ENCODE data around the gene EIF3F.

The EIF3F gene

DNA sequence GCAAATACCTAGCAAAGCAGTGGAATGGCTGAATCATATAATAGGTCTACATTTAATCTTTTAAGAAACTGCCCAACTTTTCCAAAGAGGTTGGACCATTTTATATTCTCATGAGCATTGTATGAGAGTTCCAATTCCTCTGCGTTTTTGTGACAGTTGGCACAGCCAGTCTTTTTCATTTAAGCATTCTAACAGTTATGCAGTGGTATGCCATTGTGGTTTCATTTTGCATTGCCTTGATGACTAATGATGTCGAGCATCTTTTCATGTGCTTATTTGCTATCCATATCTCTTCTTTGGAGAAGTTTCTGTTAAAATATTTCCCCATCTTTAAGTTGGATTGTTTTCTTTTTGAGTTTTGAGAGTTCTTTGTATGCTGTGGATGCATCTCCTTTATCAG is 38.7 kb downstream of the EIF3F start:
- ATAC-seq (peak; percentile 47), DNase-seq (ENCODE audit: low spot score in 2 of 2) (peak in 1 of 2 donors; percentile 30)
- Mint-ChIP-seq H3K36me3 (no peaks in the 10 kb centered on the region), H3K27ac (no peak overlapping the region), H3K4me1 (no peaks in the 10 kb centered on the region), H3K4me3 (no peak overlapping the region), H3K9me3 (no peaks in the 10 kb centered on the region)

DNA sequence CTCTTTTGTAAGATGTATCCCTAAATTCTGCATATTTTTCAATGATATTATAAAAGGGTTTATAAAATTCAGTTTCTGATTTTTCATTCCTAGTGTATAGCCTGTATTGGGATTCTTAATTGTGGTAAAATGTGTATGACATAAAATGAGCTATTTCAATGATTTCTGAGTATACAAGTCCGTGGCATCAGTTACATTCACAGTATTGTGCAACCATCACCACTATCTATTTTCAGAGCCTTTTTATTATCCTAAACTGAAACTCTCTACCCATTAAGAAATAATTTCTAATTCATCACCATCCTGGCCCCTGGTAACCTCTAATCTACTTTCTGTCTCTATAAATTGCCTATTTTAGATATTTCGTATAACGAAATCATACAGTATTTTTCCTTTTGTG is 39.8 kb downstream of the EIF3F start:
- no peaks in the 10 kb centered on the region for H3K36me3 Mint-ChIP-seq
- ATAC-seq, result no peak
- no peak for DNase-seq (ENCODE audit: low spot score in 2 of 2)
- no peaks in the 10 kb centered on the region for H3K4me1 Mint-ChIP-seq
- H3K27ac Mint-ChIP-seq, result no peak overlapping the region
- no peak overlapping the region for H3K4me3 Mint-ChIP-seq
- no peaks in the 10 kb centered on the region for H3K9me3 Mint-ChIP-seq

DNA sequence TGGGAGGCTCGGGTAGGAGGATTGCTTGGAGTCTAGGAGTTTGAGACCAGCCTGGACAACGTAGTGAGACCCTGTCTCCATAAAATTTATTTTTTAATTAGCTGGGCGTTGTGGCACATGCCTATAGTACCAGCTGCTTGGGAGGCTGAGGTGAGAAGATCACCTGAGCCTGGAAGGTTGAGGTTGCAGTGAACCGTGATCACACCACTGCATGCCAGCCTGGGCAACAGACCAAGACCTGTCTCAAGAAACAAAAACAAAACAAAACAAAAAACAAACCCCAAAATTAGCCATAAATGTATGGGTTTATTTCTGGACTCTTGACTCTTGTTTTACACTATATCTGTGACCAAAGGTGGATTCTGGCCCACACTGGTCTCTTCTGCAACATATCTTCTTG is 41.6 kb downstream of the EIF3F start:
- Mint-ChIP-seq H3K4me1 (peaks cover 11% of the 10 kb centered on the region), H3K36me3 (no peaks in the 10 kb centered on the region), H3K4me3 (no peak overlapping the region), H3K27ac (no peak overlapping the region), H3K9me3 (no peaks in the 10 kb centered on the region)
- ATAC-seq (no peak), DNase-seq (ENCODE audit: low spot score in 2 of 2) (peak in 1 of 2 donors; percentile 20)

DNA sequence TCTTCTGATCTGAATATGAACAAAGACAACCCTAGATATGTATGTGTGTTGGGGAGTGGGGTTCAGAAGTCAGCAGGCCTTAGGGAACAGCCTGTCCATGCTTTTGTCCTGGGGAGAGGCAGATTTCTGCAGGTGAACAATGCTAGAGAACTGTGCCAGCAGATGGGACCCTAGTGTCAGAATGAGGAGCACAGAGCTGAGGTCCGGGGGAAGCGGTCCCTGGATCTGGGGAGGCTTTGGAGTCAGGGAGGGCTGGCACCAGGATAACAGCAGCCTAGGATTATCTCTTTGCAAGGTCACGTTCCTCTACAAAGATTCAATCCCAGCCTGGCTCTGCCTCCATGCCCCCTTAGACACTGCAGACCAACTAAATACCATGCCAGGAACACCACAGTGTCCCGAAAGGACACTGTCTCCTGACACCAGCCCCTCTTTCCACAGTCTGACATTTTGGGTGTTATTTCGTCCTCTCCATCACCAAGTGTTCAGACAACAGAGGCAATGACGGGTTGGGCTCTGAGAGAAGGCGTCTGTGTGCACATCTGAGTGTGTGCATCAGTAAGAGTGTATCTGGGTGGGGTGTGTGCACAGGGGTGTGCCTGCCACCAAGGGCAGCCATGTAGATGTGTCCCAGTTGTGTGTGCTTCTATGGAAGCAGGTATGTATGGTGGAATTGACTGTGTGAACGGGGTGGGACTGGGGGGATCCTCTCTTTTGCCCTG is 43.5 kb downstream of the EIF3F start:
- ATAC-seq (no peak), DNase-seq (ENCODE audit: low spot score in 2 of 2) (peak in 1 of 2 donors; percentile 39)
- Mint-ChIP-seq H3K4me1 (peaks cover 11% of the 10 kb centered on the region), H3K36me3 (no peaks in the 10 kb centered on the region), H3K9me3 (no peaks in the 10 kb centered on the region), H3K4me3 (no peak overlapping the region), H3K27ac (no peak overlapping the region)

DNA sequence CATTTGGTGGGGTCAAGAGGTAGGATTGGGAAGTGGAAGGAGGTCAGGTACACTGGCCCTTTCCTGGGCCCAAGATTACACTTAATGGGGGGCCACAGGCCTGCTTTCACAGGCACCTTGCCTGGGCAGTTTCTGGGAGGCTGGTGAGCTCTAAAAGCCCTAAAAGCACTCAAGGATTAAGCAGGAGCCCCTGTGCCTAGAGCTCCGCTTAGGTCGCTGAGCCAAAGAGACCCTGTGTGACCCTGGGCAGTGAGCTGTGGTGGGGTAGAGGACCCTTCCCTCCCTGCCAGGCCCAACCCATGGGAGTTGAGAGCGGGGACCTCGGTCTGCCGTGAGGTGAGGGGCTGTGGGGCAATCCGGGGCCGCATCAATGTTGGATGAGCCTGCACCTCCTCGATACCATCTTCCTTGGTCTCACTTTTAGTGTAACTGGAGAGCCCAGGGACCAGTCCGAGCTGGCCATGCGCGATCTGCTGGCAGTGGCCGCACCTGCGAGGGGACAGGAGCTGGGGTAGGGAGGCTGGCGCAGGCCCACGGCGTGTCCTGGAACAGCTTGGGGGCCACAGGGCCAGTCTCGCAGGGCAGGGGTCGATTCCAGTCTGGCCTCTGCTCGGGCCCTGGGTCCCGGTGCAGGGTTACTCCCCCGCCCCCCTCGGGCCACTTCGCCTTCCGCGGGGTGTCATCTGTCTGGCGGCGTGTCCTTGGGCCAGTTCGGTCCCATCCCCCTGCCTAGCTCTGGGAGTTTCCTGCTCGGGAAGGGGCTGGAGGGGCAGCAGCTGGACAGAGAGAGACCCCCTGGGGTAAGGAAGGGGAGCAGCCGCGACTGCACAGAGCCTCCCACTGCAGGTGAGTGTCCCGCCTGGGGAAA is 44.3 kb downstream of the EIF3F start:
- DNase-seq (ENCODE audit: low spot score in 2 of 2) (peak in 1 of 2 donors; percentile 44), ATAC-seq (no peak)
- H3K4me1 Mint-ChIP-seq, result peaks cover 11% of the 10 kb centered on the region
- no peaks in the 10 kb centered on the region for H3K36me3 Mint-ChIP-seq
- H3K4me3 Mint-ChIP-seq, result no peak overlapping the region
- no peaks in the 10 kb centered on the region for H3K9me3 Mint-ChIP-seq
- no peak overlapping the region for H3K27ac Mint-ChIP-seq

DNA sequence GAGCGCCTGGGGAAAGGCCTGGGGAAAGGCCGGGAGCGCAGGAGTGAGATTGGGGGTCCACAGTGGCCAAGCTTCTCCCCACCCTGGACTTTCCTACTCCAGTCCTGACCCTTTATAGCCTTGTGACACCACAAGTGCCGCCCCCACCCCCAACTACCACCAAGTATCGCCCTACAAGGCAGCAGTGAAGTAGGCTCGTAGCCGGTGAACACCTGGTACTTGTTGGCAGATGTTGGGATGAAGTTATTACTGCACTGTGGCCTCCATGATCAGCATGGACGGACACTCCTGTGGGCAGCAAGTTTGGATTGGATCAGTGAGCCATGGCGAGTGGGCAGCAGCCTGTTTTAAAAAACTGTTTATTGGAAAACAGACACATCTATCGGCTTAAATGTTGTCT is 45.0 kb downstream of the EIF3F start:
- peaks cover 11% of the 10 kb centered on the region for H3K4me1 Mint-ChIP-seq
- no peak for DNase-seq (ENCODE audit: low spot score in 2 of 2)
- H3K4me3 Mint-ChIP-seq, result no peak overlapping the region
- no peaks in the 10 kb centered on the region for H3K36me3 Mint-ChIP-seq
- no peaks in the 10 kb centered on the region for H3K9me3 Mint-ChIP-seq
- no peak for ATAC-seq
- H3K27ac Mint-ChIP-seq, result no peak overlapping the region

DNA sequence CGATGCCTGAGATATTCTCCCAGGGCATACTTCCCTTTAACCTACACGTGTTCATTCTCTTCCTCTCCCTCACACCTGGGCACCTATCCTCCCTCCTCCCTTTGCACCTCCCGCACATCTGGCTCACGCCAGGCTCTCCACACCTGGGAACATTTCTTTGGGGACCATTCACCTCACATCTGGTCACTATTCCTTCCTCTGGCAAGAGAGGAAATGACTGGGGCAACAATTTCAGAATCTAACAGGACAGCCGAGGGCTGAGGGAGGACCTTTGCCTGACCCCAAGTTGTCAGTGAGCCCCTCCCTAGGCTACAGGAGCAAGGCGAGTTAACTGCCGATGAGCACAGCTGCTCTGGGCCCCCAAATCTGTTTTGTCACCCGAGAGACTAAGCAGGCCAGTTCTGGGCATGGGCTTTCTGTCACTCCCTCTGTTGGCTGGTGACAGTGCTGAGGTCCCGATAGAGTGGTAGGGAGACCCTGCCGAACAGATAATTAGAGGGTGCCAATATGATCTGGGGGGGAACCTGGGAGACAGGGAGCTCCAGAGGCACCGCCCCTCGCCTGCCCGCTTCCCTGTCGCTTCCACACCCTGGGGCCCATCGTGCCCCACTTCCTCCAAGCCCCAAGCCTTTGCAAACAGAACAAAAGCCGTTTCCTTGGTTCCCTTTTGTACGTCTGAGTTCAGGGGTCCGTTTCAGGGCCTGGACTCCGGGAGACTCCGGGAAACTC is 45.6 kb downstream of the EIF3F start:
- Mint-ChIP-seq H3K4me3 (peak overlapping the region; percentile 46), H3K36me3 (no peaks in the 10 kb centered on the region), H3K4me1 (peaks cover 12% of the 10 kb centered on the region), H3K9me3 (no peaks in the 10 kb centered on the region), H3K27ac (no peak overlapping the region)
- DNase-seq (ENCODE audit: low spot score in 2 of 2), result no peak
- ATAC-seq, result no peak

DNA sequence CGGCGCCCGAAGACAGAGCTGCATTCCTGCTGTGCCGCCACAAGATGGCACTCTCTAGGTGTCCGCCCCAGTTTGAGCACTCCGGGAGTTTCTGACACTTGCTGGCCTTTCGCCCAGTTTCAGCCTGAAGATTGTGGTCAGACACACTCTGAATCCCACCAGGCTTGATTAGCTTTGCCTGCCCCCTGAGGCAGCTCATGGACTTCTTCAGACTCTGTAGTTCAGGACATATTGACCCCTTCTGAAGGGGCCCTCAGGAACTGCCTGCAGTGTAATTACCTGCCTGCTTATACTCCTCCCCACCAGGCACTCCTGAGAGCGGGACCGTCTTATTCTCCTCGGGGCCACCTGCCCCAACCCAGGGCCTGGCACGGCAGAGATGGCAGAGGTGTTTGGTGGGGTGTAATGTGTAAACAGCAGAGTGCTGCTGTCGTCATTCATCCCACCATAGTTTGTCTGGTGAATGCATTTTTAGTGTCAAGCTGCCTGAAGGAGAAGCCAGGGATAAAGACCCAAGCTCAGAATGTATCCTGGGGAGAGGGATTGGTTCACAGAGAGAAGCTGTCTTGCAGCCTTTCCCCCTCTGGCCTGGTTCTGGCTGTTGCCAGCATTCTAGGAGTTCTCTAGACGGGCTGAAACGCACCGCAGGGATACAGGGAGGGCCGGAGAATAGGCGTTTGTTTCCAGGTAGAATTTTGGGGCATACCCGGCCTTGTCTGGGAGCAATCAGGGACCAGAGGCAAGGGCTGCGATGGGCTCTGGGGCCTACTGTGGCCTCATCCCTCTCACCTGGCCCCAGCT is 46.4 kb downstream of the EIF3F start:
- DNase-seq (ENCODE audit: low spot score in 2 of 2) (peak; percentile 38 to 71), ATAC-seq (peak; percentile 62)
- H3K36me3 Mint-ChIP-seq, result no peaks in the 10 kb centered on the region
- H3K9me3 Mint-ChIP-seq, result no peaks in the 10 kb centered on the region
- peaks cover 16% of the 10 kb centered on the region for H3K4me1 Mint-ChIP-seq
- H3K27ac Mint-ChIP-seq, result no peak overlapping the region
- peak overlapping the region; percentile 46 for H3K4me3 Mint-ChIP-seq

DNA sequence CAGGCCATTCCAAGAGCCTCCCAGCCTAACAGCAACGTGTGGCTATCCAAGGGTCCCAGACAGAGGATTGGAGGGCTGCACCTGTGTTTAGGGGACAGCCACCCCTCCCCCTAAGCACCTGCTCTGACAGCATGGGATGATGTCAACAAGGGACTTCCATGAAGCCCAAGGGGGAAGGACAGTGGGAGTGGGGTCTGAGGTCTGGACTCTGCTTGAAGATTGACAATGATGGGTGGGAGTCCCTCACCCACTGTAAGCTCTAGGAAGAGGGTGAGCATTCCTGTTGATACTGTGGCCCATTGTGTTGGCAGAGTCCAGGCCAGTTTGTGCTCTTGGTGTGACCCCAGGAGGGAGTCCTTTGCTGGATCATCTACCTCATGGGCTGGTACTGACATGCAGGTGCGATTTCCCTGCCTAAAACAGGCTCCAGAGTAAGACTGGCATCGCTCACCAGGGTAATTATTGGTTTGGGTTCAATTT is 47.0 kb downstream of the EIF3F start:
- ATAC-seq, result no peak
- Mint-ChIP-seq H3K36me3 (no peaks in the 10 kb centered on the region), H3K4me1 (peaks cover 18% of the 10 kb centered on the region), H3K9me3 (no peaks in the 10 kb centered on the region), H3K27ac (no peak overlapping the region), H3K4me3 (no peak overlapping the region)
- peak in 1 of 2 donors; percentile 38 for DNase-seq (ENCODE audit: low spot score in 2 of 2)

DNA sequence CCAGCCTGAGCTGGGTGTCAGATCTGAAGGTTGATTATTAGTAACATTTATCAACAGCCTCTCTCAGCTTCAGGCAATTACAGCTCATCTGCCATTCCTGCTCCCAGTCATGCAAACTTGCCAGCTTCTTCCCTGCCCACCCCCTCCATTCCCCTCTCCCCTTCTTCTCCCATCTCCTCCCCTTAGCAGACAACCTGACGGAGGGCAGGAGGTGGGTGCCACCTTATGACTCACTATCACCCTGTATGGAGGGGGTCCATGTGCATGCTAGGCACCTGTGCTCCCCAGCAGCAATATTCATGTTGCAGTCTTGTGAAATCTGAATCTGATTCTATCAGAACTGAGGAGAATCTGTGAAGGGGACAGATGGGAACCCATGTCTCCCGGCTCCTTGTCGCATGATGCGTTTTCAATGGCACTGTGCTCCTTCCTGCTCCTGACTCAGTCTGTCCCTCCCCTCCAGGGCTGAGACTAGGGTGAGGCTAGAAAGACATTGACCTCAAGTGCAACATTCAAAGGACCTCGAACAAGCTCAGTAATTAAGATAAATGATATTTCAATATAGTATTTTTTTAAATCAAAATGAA is 47.6 kb downstream of the EIF3F start:
- no peak overlapping the region for H3K27ac Mint-ChIP-seq
- H3K4me1 Mint-ChIP-seq, result peaks cover 22% of the 10 kb centered on the region
- no peak for ATAC-seq
- H3K4me3 Mint-ChIP-seq, result no peak overlapping the region
- no peaks in the 10 kb centered on the region for H3K36me3 Mint-ChIP-seq
- peak in 1 of 2 donors; percentile 26 for DNase-seq (ENCODE audit: low spot score in 2 of 2)
- no peaks in the 10 kb centered on the region for H3K9me3 Mint-ChIP-seq

DNA sequence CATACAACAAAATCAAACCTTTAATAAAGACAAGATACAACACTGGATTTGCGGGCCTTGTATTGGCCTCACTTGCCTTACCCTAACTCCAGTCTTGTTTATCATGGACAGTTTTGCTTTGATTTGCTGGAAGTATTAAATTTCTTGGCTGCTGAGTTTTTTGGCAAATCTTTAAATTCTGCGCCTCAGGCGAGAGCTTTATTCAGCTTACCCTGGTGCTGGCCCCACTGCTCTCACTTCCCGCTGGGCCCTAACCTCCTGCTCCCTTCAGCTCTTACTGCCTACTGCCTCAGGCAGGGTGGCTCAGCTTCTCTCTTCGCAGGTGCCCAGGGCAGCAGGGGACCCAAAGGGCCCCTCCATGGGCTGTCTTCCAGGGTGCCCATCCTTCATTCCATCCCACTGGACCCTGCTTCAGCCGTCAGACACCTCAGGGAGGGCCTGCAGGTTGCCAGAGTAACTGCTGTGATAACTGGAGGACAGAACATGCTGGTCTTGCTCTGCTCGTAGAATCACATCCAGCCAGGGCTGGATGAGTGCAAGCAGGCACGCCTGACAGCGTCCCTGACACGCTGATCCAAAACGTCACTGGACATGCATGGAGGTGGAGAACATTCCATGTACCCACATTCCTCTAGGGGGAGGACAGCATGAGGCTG is 48.2 kb downstream of the EIF3F start:
- Mint-ChIP-seq H3K4me3 (no peak overlapping the region), H3K27ac (no peak overlapping the region)

DNA sequence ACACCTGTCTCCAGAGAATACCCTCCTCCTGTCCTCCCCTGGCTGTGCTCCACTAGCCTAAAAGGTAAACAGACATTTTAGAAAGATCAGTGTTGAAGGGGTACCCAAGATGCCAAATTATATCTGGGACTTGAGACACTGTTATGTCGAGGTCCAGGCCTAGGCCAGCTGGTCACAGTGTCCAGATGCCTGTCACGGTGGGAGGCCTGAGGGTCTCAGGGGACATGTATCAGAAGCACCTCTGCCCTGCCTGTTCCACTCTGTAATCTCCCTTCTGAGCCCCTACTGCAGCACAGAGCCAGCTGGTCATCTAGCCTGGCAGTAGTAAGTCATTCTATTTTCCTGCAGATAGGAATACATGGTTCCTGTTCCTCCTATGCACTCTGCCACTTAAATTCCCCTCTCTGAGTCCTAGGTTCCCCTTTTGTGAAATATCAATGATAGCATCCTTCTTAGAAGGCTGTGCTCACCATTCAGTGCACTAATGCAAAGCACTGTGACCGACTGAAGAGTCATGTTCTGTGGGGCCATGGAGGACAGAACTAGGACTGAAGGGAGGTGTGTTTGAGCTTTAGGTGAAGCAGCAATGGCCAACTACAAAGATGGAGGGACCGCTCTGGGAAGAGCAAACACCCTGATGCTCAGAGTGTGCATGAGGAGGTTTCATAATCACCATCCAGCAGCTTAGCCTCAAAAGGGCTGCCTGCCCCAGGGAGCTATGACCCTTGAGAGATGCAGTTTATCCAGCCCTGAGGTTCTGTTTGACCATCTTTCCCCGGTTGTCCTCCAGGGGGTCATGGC is 49.1 kb downstream of the EIF3F start:
- peak in 1 of 2 donors; percentile 26 for DNase-seq (ENCODE audit: low spot score in 2 of 2)
- Mint-ChIP-seq H3K9me3 (no peaks in the 10 kb centered on the region), H3K27ac (no peak overlapping the region), H3K36me3 (no peaks in the 10 kb centered on the region), H3K4me3 (no peak overlapping the region), H3K4me1 (peaks cover 22% of the 10 kb centered on the region)
- ATAC-seq, result no peak

More for the DNA sequence above, 48.2 kb downstream of the EIF3F start:
- H3K36me3 Mint-ChIP-seq, result no peaks in the 10 kb centered on the region
- DNase-seq (ENCODE audit: low spot score in 2 of 2), result peak in 1 of 2 donors; percentile 38
- no peak for ATAC-seq
- H3K9me3 Mint-ChIP-seq, result no peaks in the 10 kb centered on the region
- peaks cover 22% of the 10 kb centered on the region for H3K4me1 Mint-ChIP-seq

DNA sequence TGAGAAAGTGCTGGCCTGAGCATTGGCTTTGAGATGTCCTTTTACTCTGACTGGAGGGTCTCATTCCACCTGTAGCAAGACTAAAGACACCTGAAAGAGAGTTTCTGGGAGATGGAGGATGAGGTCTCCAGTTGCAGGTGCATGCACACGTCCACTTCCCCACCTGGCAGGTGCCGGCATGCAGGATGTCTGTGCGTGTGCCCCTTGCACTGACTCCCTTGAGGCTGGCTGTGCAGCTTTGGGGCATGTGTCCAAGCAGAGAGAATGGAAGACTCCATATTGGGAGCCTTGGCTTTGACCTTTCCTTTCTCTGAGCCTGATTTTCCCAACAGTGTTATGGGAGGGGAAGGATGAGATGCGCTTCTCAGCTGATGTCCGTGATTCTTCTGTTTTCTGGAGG is 49.8 kb downstream of the EIF3F start:
- Mint-ChIP-seq H3K9me3 (no peaks in the 10 kb centered on the region), H3K27ac (no peak overlapping the region), H3K4me1 (peaks cover 22% of the 10 kb centered on the region), H3K36me3 (no peaks in the 10 kb centered on the region), H3K4me3 (no peak overlapping the region)
- no peak for ATAC-seq
- peak in 1 of 2 donors; percentile 12 for DNase-seq (ENCODE audit: low spot score in 2 of 2)

Data from stimulated activated effector memory CD8-positive, alpha-beta T cell treated with anti-CD3 and anti-CD28 coated beads, Interleukin-12 subunit alpha, Interleukin-12 subunit beta, amount 100 ng/mL, for 72 hours (primary cell).